HG03159 (cell line): ENCODE measurements around the gene SNTN.

Experiments used
- ATAC-seq: cut with Tn5 transposase; IDR thresholded peaks from one replicate; pipeline ENCODE4 v1.9.1; 2021; ENCODE audit warnings: mild to moderate bottlenecking, moderate library complexity; ENCODE audit not compliant: unreplicated experiment

SNTN gene

DNA sequence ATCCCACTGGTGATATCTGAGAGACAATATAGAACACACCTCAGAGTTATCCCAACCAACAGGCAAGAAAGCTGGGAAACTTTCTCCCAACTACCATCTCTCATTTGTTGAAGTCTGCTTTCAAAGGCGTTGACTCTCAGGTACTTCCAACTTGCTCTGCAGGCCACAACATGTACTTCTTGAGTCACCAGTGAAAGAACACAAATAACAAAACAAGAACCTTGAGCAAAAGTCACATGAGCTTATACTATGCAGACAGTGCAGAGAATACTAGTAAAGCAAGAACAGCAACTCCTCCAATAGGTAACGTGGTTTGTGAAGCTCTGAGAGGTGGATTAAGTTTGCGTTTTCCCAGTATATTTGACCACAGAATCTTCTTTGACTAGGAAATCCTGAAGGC, 20.6 kb downstream of the SNTN start:
- ATAC-seq: no peak

DNA sequence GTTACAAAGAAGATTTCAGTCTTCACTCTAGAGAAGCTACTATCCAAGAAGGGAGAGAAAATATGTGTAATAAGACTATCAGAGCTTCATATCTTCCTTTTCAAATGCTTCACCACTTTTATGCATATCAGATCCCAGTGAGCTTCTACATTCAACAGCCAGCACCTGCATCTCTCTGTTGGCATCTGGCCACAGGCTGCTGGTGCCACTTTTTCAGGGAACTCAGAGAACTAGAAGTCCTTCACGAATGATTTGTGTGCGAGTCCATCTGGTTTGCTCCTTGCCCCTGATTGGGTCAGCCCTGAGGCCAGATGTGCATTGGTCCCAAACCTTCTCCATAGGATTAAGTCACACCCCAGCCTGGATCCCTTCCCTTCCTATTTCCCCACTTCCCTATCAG, 22.1 kb downstream of the SNTN start:
- no peak for ATAC-seq

DNA sequence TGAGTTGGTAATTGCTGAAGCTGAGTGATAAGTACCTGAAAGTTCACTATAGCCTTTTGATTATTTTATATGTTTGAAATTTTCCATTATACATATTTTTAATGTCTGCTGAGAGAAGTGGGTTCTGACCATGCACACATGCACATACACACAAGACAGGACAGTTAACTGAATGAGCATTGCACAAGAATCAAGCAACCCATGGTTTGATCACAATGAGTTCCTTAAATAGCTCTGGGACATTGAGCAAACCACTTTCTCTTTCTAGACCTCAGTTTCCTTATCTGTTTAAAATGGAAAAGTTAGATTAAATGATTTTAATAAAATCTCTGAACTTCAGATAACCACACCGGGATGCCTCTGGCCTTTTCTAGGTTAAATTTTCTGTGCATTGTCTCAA, 26.7 kb downstream of the SNTN start:
- no peak for ATAC-seq

DNA sequence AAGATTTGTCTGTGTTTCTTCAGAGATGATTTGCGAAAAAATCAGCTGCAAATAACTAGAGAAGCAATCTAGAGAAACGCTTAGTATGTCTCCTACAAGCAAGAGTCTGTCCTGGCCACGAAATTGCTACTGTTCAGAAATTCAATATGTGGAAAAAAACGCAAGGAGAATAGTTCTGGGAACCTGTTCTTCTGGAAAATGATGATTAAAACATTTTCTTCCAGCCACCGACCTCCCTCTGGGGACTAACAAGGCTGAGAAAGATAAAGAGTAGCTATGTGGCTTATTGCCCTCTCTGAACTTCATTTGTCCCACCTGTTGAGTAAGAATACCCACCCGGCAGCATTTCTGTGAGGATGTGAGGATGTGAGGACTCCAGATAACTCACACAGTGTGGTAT, 31.6 kb downstream of the SNTN start:
- no peak for ATAC-seq

DNA sequence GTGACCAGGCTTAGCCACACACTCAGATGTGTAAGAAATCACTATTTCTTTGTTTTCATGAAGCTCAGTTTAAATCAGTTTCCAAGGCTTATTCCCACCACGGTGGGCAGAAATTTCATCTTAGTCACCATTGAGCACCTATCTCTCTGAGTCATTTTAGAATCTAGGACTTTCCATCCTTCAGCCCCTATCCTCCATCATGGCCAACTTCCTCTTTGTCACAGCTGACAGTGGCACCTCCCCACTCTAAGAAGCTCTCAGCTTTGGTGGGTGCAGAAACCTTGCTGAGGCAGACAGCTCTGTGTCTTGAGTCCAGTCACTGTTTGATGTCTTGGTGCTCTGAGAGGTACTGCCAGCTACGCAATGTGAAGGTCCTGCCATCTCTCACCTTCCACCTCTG, 32.9 kb downstream of the SNTN start:
- no peak for ATAC-seq

DNA sequence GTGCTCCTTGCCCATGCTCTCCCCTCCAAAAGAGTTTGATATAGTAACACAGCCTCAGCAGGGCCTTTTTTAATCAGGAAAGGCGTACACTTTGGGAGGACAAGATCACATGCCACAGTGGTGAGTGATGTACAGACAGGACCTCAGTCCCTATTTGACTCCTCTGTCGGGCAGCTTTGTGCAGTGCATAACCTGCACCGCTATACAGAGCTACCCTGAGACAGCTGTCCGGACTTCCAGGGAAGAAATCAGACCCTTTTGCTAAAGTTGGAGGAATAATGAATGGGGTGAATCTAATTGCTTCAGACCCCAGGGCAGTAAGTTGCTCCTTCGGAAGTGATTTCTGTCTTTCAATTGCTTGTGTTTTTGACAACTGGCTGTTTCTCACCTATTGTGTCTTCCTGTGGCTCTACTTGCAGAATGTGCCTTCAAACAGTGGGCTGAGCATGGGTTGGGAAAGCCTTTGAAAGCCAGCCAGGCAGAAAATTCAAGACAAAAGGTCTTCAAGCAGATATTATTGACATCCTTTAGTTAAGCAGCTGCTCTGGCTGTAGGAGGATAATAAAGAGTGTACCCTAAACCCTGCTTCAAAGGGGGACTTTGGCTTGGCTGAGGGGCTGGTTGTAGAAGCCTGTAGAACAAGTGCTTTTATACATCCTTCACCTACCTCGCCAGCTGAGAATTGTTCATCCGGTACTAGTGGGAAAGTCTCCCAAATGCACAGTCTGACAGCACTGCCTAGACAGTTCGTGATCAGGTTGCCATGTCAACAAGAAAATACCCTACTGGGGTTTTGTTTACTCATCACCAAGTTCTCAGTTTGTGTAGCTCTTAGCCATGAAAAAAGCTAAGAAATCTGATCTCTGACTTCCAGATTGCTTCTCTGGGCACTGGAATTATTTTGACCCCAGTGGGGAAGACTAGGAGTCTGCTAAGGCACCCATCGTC, 35.1 kb downstream of the SNTN start:
- no peak for ATAC-seq

DNA sequence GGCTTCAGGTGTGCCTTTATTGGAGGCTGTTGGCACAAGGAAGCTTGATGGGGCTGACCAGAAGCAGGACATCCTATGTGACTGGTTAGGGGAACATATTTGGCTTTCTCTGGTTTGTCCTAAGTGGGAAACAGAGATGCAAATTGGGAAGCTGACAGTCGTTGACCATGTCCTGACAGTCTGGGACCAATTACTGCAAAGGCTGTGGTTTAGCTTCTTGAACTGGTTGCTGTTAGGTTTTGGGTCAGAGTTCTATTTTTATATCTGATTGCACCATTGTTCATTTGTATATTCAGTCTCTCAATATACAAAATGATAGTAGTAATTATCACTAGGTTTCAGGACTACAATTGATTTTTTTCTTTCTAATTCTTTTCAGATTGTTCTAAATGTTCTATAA, 36.8 kb downstream of the SNTN start:
- no peak for ATAC-seq

DNA sequence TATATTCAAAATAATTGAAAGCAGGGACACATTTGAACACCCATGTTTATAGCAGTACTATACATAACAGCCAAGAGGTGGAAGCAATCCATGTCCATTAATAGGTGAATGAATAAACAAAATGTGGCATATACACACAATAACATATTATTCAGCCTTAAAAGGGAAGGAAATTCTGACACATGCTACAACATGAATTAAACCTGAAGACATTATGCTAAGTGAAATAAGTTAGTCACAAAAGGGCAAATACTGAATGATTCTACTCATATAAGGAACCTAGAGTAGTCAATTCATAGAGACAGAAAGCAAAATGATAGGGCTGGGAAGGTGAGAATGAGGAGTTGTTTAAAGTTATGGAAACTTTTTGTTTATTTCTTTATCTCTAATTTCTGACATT, 40.9 kb downstream of the SNTN start:
- no peak for ATAC-seq

DNA sequence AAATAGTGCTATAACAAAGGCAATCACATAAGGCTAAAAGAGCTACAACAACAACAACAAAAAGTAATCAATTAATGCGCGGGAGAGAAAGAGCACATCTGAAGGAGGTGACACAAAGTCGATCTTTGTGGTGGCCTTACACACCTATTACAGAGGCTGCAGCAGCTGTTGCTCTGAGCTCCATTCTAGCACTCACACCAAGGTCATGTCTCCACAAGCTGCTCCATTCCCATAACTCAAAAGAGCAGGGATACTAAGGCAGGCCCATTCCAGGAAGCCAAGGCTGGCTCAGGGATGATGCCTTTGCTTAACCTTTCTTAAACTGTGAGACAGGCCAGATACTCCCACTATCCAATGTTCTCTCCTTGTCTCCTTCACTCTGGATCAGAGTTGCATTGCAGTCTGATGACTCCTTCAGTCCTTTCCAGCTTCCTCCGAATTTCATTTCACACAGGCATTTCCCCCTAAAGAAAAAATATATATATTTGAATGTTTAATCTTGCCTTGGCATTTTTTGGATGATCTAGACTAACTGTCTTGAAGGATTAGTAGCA, 52.7 kb downstream of the SNTN start:
- no peak for ATAC-seq

DNA sequence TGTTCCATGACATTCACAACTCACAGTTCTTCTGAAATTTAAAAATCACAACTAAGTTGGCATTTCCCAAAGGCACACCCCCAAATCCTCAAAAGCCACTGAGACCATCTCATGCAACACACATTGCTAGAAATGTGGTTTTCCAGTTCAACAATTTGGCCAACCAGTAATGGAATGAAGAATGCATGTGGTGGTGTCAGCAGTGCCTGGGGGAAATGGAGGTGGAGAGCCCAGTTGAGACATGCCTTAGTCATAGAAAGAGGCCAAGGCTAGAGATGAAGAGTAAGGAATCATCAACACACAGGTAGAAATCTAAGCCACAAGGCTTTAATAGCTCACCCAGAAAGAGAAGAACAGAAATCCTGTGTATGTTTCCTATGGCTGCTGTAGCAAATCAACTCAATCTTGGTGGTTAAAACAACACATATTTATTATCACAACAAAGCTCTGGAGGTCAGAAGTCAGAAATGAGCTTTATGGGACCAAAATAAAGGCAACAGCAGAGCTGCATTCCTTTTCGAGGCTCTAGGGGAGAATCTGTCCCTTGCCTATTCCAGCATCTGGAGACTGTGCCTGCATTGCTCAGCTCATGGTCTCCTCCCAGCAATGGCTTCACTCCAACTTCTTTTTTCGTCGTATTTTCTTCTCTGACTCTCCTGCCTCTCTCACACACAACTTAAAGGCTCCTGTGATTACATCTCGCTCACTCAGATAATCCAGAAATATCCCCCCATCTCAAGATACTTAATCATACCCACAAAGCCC, 54.0 kb downstream of the SNTN start:
- ATAC-seq: no peak

DNA sequence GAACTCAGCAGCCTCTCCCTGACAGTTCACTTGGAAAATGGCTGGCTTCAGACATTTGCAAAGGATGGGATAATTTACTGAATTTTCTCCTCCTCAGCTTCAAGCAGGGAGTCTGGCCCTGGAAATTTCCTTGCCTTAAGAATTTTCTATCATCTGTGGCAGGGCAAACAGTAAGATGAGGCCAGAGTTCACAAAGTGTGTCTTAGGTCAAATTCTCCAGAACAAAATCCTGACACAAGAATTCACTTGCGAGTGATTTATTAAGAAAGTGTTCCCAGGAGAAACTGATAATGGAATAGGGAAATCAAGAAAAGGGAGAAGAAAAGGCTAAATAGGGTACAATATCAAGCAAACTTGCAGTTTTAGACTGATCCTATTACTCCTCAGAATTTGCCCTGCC, 55.3 kb downstream of the SNTN start:
- ATAC-seq: no peak

DNA sequence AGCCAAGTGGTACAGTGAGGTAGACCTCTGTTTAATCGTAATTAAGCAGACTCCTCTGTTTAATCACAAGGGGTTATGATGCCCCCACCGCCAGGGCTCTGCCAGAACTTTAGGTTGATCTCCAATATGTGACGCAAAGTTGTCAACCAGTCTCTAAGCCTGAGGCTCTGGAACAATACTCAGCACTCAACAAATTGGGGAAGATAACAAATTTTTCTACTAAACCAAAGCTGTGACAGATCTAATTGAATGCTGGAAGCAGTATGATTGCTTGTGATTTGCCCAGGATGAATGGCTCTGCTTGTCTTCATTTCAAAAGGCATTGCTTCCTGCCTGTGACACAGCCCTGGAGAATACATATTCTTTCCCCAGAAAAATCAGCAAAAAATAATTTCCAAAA, 57.1 kb downstream of the SNTN start:
- no peak for ATAC-seq
